ENCODE results near the gene VRK1. TPM values are rescaled to one million over a fixed set of nuclear protein-coding genes. Genes with fewer than 3 reads are reported as not detected.

The VRK1 gene
- total and polyA plus RNA-seq, 10 of the 15 experiments (the other 5 are each of a cell fraction or from before 2014, with no cell fraction given) = 50.9 to 137 (median 84.7) TPM

DNA sequence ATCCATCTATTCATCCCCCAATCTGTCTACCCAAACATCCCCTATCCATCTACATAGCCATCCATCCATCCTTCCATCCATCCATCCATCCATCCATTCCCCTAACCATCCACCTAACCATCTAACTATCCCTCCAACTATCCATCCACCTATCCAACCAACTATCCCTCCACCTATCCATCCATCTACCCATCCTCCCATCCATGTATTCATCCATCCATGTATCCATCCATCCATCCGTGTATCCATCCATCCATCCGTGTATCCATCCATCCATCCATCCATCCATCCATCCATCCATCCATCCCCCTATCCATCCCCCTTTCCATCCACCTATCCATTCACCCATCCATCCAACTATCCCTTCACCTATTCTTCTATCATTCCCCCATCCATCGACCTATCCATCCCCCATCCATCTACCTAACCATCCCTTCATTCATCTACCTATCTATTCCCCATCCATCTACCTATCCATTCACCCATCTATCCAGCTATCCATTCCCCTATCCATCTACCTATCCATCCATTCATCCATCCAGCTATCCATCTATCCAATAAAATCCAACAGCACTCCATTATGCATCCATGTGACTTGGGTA, 131.7 kb downstream of the VRK1 start (continued):
- TF ChIP-seq, protein P1, sequence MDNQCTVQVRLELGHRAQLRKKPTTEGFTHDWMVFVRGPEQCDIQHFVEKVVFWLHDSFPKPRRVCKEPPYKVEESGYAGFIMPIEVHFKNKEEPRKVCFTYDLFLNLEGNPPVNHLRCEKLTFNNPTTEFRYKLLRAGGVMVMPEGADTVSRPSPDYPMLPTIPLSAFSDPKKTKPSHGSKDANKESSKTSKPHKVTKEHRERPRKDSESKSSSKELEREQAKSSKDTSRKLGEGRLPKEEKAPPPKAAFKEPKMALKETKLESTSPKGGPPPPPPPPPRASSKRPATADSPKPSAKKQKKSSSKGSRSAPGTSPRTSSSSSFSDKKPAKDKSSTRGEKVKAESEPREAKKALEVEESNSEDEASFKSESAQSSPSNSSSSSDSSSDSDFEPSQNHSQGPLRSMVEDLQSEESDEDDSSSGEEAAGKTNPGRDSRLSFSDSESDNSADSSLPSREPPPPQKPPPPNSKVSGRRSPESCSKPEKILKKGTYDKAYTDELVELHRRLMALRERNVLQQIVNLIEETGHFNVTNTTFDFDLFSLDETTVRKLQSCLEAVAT (IDR thresholded peaks at IDR 0.05) = no peak
- TF ChIP-seq MEF2A (IDR thresholded peaks at IDR 0.05; ENCODE audit: insufficient read depth, low read depth, low read length) = no peak
- TF ChIP-seq ETV6 (conservative IDR thresholded peaks at IDR 0.05 in 1 of 2, IDR thresholded peaks at IDR 0.05 in 1 of 2; ENCODE audit: borderline replicate concordance in 1 of 2, low read depth in 1 of 2) = no peak
- TF ChIP-seq, protein P2, sequence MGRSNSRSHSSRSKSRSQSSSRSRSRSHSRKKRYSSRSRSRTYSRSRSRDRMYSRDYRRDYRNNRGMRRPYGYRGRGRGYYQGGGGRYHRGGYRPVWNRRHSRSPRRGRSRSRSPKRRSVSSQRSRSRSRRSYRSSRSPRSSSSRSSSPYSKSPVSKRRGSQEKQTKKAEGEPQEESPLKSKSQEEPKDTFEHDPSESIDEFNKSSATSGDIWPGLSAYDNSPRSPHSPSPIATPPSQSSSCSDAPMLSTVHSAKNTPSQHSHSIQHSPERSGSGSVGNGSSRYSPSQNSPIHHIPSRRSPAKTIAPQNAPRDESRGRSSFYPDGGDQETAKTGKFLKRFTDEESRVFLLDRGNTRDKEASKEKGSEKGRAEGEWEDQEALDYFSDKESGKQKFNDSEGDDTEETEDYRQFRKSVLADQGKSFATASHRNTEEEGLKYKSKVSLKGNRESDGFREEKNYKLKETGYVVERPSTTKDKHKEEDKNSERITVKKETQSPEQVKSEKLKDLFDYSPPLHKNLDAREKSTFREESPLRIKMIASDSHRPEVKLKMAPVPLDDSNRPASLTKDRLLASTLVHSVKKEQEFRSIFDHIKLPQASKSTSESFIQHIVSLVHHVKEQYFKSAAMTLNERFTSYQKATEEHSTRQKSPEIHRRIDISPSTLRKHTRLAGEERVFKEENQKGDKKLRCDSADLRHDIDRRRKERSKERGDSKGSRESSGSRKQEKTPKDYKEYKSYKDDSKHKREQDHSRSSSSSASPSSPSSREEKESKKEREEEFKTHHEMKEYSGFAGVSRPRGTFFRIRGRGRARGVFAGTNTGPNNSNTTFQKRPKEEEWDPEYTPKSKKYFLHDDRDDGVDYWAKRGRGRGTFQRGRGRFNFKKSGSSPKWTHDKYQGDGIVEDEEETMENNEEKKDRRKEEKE (IDR thresholded peaks at IDR 0.05) = no peak
- TF ChIP-seq, protein P3, sequence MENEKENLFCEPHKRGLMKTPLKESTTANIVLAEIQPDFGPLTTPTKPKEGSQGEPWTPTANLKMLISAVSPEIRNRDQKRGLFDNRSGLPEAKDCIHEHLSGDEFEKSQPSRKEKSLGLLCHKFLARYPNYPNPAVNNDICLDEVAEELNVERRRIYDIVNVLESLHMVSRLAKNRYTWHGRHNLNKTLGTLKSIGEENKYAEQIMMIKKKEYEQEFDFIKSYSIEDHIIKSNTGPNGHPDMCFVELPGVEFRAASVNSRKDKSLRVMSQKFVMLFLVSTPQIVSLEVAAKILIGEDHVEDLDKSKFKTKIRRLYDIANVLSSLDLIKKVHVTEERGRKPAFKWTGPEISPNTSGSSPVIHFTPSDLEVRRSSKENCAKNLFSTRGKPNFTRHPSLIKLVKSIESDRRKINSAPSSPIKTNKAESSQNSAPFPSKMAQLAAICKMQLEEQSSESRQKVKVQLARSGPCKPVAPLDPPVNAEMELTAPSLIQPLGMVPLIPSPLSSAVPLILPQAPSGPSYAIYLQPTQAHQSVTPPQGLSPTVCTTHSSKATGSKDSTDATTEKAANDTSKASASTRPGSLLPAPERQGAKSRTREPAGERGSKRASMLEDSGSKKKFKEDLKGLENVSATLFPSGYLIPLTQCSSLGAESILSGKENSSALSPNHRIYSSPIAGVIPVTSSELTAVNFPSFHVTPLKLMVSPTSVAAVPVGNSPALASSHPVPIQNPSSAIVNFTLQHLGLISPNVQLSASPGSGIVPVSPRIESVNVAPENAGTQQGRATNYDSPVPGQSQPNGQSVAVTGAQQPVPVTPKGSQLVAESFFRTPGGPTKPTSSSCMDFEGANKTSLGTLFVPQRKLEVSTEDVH (IDR thresholded peaks at IDR 0.05; ENCODE audit: low read depth, partially characterized antibody) = no peak
- TF ChIP-seq NFXL1 (IDR thresholded peaks at IDR 0.05; ENCODE audit: borderline replicate concordance) = no peak
- TF ChIP-seq SREBF1 (IDR thresholded peaks at IDR 0.05; ENCODE audit: low read length) = no peak
- no peak for TF ChIP-seq CHD1 (IDR thresholded peaks at IDR 0.05; ENCODE audit: low read depth, low read length)
- TF ChIP-seq, protein P4, sequence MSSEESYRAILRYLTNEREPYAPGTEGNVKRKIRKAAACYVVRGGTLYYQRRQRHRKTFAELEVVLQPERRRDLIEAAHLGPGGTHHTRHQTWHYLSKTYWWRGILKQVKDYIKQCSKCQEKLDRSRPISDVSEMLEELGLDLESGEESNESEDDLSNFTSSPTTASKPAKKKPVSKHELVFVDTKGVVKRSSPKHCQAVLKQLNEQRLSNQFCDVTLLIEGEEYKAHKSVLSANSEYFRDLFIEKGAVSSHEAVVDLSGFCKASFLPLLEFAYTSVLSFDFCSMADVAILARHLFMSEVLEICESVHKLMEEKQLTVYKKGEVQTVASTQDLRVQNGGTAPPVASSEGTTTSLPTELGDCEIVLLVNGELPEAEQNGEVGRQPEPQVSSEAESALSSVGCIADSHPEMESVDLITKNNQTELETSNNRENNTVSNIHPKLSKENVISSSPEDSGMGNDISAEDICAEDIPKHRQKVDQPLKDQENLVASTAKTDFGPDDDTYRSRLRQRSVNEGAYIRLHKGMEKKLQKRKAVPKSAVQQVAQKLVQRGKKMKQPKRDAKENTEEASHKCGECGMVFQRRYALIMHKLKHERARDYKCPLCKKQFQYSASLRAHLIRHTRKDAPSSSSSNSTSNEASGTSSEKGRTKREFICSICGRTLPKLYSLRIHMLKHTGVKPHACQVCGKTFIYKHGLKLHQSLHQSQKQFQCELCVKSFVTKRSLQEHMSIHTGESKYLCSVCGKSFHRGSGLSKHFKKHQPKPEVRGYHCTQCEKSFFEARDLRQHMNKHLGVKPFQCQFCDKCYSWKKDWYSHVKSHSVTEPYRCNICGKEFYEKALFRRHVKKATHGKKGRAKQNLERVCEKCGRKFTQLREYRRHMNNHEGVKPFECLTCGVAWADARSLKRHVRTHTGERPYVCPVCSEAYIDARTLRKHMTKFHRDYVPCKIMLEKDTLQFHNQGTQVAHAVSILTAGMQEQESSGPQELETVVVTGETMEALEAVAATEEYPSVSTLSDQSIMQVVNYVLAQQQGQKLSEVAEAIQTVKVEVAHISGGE (CRISPR knock-in tag; IDR thresholded peaks at IDR 0.05) = no peak
- no peak for TF ChIP-seq SIN3A (IDR thresholded peaks at IDR 0.05; ENCODE audit: low read depth, low read length)

Data from GM12878 (cell line).